Activated T-cell treated with anti-CD3 and anti-CD28 coated beads for 24 hours (primary cell): Measurements from ENCODE around the gene FAM240A.

Experiments used
- DNase-seq: peaks from one replicate; pipeline ENCODE4 v3.0.0-alpha.2; 2020; ENCODE audit warnings: low read depth

The FAM240A gene

GRCh38 chr3:46662771-46663551 lies 50.6 kb downstream of the FAM240A start:
- no peak for DNase-seq

DNA sequence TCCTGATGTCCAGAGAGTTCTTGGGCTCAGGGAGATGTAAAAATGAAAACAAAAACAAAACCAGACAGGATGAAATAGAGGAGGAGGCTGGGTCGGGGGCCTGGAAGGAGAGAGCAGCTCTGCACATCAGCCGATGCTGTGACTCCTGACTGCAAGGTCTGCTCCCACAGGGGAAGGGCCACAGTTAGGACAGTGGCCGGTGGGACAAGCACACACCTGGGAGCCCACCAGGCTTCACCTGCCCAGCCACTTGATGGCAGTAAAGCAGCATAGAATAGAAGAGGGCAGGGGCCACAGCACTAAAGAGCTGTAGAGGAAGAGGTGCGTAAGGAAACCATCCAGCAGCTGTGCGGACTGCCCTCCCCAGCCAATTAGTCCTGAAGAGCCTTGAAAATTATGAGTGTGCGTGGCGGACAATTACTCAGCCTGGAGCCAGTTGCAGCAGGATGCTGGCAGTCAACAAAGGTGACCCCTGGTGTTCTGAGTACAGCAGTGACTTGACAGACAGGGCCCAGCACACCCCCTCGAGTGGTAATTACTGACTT lies 51.3 kb downstream of the FAM240A start:
- no peak for DNase-seq

- no peak for DNase-seq
These were observed 52.1 kb downstream of the FAM240A start for GRCh38 chr3:46664188-46664970.

- DNase-seq, result no peak
These were observed 52.8 kb downstream of the FAM240A start for GRCh38 chr3:46664971-46665762.

GRCh38 chr3:46665763-46666452 lies 53.6 kb downstream of the FAM240A start:
- no peak for DNase-seq

DNA sequence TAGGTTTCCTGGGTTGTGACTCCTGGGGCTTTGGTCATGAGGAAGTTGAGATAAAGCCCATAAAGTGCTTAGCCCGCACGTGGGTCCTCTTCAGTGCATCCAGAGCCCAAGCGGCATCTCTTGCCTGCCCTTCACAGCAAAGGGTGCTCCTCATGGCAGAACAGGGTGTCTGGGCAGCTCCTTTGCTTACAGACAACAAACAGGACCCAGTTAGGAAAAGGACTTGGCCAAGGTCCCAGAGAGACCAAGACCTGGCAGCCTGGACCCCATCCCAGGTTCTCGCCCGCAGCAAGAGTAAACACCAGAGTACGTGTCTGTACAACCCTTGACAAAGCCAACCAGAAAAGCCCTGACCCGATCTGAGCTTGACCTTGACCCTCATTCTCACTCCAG lies 54.1 kb downstream of the FAM240A start:
- no peak for DNase-seq

DNA sequence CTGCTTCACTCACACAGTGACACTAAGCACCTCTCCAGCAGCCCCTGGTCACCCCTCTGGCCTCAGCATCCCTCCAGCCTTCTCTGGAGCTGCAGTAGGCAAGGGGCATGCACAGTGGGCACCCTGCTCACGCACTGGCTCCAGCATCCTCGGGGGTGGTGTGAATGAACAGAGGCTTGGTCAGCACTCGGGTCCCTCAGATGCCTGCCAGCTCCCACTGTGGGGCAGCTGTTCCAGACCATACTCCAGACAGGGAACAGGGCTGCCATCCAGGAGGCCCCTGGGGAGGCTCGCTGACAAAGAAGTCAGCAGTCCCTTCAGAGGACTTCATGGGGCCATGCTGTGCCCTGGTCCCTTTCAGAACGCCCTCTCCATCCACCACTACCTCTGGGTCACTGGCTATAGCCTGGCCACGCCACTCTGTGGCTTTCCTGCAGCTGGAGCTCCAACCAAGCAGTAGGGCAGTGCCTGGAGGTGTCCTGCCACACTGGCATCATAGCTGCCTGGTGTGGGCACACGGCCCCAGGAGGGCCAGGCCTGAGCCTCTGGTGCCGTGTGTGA lies 54.8 kb downstream of the FAM240A start:
- no peak for DNase-seq

- no peak for DNase-seq
These were observed 55.3 kb downstream of the FAM240A start for GRCh38 chr3:46667657-46668056.

GRCh38 chr3:46668116-46668515 lies 55.8 kb downstream of the FAM240A start:
- DNase-seq, result no peak

- no peak for DNase-seq
These were observed 56.3 kb downstream of the FAM240A start for GRCh38 chr3:46668591-46668990.

- no peak for DNase-seq
These were observed 57.1 kb downstream of the FAM240A start for GRCh38 chr3:46669191-46669999.

DNA sequence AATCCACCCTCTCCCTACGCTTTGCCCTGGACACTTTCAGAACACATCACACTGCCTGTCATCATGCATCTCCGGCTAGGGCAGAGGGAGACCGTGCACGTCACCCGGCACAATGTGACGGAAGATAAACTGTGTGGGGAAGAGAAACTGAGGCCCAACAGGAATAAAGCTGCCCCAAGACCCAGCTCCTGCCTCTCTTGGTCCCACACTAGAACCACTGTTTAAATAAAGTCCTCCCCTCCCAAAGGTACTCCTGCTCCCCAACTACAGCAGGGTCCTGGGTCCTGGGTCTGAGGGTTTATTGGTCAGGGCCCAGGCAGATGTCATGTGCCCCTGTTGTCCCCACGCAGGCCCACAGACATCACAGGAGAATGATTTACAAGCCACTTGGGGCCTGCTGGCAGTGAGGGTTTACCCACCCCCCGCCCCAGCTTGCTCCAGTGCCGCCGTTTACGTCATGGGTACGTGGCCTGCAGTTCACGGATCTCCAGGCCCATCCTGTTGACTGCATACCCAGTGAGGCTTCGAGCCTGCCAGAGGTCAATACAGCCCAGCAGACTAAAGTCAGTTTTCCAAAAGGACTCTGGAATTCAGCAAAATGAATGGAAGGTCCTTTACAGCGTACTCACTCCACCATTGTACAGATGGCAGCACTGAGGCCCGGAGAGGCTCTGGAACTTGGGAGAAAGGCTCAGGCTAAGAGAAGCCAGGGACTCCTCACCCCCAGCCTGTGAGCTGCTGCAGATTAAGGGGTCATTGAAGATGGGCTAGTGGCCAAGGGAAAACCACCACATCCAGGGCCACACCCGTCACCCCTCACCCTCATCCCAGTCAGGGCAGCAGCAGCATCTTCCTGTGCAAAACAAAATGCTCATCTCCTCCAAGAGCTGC lies 57.9 kb downstream of the FAM240A start:
- DNase-seq, result no peak

GRCh38 chr3:46670891-46671427 lies 58.6 kb downstream of the FAM240A start:
- DNase-seq, result no peak

DNA sequence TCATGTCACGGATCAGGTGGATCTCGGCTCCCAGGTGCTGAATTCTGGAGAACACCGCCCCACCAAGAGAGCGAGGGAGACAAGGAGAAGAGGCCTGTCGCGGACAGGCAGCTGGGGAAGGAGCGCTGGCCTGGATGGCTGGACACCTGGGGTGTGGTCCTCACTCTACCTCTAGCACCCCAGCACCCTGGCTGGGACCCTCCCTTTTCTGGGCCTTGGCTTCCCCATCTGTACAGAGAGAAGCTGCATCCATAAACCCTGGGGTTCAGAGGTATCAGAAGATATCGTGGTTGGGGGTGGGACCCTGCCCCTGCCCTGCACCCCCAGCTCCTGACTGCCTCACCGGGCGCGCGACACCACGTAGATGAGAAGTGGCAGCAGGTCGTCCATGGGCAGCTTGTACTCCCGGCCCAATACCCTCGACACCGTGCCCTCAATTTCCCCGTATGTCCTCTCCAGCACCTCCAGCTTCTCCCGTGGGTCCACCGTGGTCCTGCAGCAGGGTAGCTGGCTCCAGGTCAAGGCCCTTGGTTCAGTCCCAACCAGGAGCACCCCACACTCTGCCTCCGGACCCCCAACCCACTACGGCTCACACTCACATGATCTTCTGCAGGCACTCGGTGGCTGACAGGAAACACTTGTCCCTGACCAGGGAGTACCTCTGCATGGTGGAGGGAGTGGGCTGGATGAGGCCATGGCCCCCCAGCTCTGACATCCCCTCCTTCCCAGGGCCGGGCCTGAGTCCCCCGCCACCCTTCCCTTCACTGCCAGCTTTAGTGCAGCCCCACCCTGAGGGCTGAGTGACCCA lies 59.4 kb downstream of the FAM240A start:
- no peak for DNase-seq

GRCh38 chr3:46672349-46672695 lies 60.0 kb downstream of the FAM240A start:
- no peak for DNase-seq

DNA sequence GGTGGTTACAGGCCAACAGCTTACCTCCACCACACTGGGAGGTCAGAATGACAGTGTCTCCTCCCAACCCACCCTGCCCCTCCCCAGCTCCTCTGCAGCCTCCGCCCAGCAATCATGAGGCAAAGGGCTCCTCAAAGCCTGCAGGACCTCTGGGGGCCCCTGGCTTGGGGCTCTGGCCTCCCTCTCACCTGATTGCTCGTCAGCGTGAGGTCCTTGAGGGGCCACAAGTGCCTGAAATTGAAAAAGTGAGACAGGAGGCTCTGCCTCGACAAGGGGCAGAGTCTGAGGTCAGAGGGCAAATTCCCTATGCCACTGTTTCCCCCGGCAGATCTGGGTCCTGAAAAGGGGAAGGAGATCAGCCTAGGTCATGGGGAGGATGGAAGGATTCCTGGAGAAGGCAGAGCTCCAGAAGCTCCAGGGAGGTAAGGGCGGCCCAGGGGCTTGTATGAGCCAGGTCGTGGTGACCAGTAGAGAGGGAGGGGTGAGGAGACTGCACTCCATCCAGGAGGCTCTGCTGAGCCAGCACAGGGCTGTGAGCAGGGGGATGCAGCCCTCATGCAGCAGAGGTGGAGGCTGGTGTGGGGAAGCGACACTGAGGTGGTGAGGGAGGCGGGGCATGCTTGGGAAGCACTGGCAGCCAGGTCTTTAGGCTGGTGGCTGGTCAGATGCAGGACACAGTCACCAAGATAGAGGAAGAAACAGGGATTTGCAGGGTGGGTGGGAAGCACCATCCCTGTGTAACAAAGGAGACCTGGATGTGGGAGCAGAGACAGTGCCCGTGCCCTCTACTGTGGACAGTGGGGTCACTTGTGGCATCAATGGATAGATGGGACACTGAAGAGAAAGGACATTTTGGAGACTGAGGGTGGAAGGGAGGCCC lies 61.1 kb downstream of the FAM240A start:
- no peak for DNase-seq

DNA sequence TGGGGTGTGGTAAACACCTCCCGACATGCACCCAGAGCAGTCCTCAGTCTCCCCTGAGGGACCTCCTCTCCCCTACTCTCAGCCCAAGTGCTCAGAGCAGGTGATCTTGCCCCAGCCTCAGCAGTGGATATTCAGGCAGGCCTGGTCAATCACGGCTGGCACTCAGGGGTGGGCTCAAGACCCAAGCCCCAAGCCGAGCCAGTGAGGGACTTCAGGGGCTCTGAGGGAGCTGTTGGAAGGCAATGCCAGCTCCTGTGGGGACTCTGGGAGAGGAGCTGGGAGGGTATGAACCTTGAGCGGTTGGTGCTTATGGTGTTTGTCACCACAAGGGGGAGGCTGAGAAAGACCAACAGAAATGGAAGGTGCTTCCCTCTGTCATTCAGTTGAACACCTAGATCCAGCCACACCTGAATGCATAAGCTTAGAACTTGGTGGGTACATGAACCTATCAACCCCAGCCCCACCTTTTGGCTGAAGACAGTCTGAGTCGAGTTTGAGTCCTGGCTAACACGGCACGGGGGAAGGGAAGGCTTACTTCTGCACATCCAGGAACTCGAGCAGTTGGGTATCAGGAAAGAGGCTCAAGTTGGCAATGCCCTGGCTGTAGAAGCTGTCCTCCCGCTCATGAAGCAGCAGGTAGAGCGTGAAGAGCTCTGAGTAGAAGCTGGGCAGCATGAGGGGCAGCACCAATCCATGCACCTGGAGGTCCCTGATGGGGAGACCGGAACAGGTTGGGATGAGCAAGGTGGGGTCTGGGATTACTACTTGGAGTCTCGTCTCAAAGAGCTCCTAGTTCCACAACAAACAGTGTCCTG lies 61.9 kb downstream of the FAM240A start:
- DNase-seq, result no peak
